HS-5 (cell line): ENCODE measurements around the gene HOXA3.

Source experiments
- DNase-seq: peaks from one replicate; pipeline ENCODE4 v3.0.0-alpha.2; 2012; ENCODE audit warnings: low read depth

HOXA3 gene

GRCh38 chr7:27101957-27102580 lies 50.3 kb downstream of the HOXA3 start:
- no peak for DNase-seq

- DNase-seq = no peak
Measured at GRCh38 chr7:27101171-27101956, 51.0 kb downstream of the HOXA3 start.

GRCh38 chr7:27100694-27101170 lies 51.7 kb downstream of the HOXA3 start:
- no peak for DNase-seq

- DNase-seq = no peak
Measured at GRCh38 chr7:27099453-27100370, 52.7 kb downstream of the HOXA3 start.

- no peak for DNase-seq
Measured at GRCh38 chr7:27098578-27099451, 53.6 kb downstream of the HOXA3 start.

- DNase-seq = no peak
Measured at GRCh38 chr7:27097686-27098577, 54.5 kb downstream of the HOXA3 start.

GRCh38 chr7:27096768-27097514 lies 55.4 kb downstream of the HOXA3 start:
- DNase-seq = no peak

- peak; percentile 82 for DNase-seq
Measured at GRCh38 chr7:27095897-27096767, 56.3 kb downstream of the HOXA3 start, which contains the start of gene HOXA1. Gene HOXA1, minus strand, starts transcription at chr7:27096000. Its CDS starts 88 bp downstream, at chr7:27095912.

- DNase-seq = no peak
Measured at GRCh38 chr7:27095050-27095896, 57.1 kb downstream of the HOXA3 start.

- DNase-seq = no peak
Measured at GRCh38 chr7:27094304-27095049, 57.9 kb downstream of the HOXA3 start.

- no peak for DNase-seq
Measured at GRCh38 chr7:27093184-27093895, 59.0 kb downstream of the HOXA3 start.

GRCh38 chr7:27092819-27093110 lies 59.6 kb downstream of the HOXA3 start:
- no peak for DNase-seq

GRCh38 chr7:27091941-27092818 lies 60.2 kb downstream of the HOXA3 start:
- no peak for DNase-seq

- no peak for DNase-seq
Measured at GRCh38 chr7:27091105-27091504, 61.3 kb downstream of the HOXA3 start.
